ENCODE data around the gene WNT4. TPM values are rescaled to one million over a fixed set of nuclear protein-coding genes. Genes with fewer than 3 reads are reported as not detected.
A peak's percentile ranks its signal among the peaks of the same experiment; 100 is the strongest.

Gene WNT4
- total RNA-seq, 1 experiment from 2014 or later: 0.70 TPM

- no peak for ATAC-seq
These were observed 22.5 kb downstream of the WNT4 start for GRCh38 chr1:22120469-22120790.

DNA sequence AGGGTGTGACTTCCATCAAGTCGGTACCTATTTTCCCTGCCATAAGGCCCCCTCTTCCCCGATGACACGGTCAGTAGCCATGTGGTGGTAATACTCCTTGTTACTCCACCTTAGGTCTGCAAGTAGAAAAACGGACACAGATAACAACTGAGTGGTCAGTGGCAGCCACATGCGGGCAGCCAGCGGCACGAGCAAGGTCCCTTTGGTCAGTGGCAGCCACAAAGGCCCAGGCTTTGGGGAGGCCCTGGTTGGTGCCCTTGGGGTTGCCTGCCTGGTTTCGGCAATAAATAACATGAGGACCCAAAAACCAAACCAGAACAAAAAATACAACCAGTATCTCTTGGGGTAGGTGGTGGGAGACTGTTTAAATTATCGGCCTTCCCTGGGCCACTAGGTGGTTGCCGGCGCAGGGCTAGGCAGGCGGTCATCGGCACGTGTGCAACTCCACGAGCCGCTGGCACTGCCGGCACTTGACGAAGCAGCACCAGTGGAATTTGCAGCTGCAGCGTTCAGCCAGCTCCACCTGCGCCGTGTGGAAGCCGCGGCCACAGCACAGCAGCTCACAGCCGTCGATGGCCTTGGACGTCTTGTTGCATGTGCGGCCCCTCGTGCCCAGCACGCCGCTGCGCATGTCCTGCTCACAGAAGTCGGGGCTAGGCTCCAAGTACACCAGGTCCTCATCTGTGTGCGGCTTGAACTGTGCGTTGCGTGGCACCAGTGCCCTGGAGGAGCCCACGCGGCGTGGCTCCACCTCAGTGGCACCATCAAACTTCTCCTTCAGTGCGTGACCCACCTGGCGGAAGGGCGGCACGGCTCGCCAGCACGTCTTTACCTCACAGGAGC, 23.1 kb downstream of the WNT4 start:
- TF ChIP-seq GABPB1 (CRISPR knock-in tag; IDR thresholded peaks at IDR 0.05) (no peak), TCF7 (CRISPR knock-in tag; IDR thresholded peaks at IDR 0.05; ENCODE audit: low read depth) (no peak), MXD4 (CRISPR knock-in tag; IDR thresholded peaks at IDR 0.05; ENCODE audit: borderline replicate concordance) (no peak), NFE2L1 (CRISPR knock-in tag; IDR thresholded peaks at IDR 0.05) (no peak), ZNF532 (CRISPR knock-in tag; IDR thresholded peaks at IDR 0.05; ENCODE audit: borderline replicate concordance) (no peak)
- TF ChIP-seq, protein P1, sequence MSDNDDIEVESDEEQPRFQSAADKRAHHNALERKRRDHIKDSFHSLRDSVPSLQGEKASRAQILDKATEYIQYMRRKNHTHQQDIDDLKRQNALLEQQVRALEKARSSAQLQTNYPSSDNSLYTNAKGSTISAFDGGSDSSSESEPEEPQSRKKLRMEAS (CRISPR knock-in tag; IDR thresholded peaks at IDR 0.05): no peak
- TF ChIP-seq, protein P2, sequence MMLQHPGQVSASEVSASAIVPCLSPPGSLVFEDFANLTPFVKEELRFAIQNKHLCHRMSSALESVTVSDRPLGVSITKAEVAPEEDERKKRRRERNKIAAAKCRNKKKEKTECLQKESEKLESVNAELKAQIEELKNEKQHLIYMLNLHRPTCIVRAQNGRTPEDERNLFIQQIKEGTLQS (CRISPR knock-in tag; conservative IDR thresholded peaks at IDR 0.05): no peak
- Mint-ChIP-seq H3K4me3 (no peak overlapping the region), H3K27ac (peak overlapping the region; percentile 80), H3K4me1 (peaks cover 37% of the 10 kb centered on the region), H3K9me3 (no peaks in the 10 kb centered on the region), H3K36me3 (no peaks in the 10 kb centered on the region), H3K27me3 (ENCODE audit: low read depth) (no peaks in the 10 kb centered on the region)
- CTCF ChIA-PET: interaction anchor here (3.3 kb wide), 1 partner anchor 14 kb away, joined by 16 read pairs; no protein-coding TSS in a partner anchor
- no peak for ATAC-seq
- no peak for DNase-seq (ENCODE audit: low spot score)
- POLR2A ChIA-PET: no interaction called here

More at GRCh38 chr1:22120469-22120790, 22.5 kb downstream of the WNT4 start:
- no peaks in the 10 kb centered on the region for H3K36me3 Mint-ChIP-seq
- DNase-seq (ENCODE audit: low spot score): no peak
- H3K9me3 Mint-ChIP-seq: no peaks in the 10 kb centered on the region
- POLR2A ChIA-PET: interaction anchor here (0.6 kb wide), 1 partner anchor 125 kb away, joined by 5 read pairs; no protein-coding TSS in a partner anchor
- CTCF ChIA-PET: interaction anchor here (3.3 kb wide), 1 partner anchor 15 kb away, joined by 16 read pairs; no protein-coding TSS in a partner anchor
- no peak overlapping the region for H3K4me3 Mint-ChIP-seq
- TF ChIP-seq ZNF425 (CRISPR knock-in tag; conservative IDR thresholded peaks at IDR 0.05) (no peak), ATF2 (CRISPR knock-in tag; IDR thresholded peaks at IDR 0.05; ENCODE audit: borderline replicate concordance, low read depth) (no peak)
- TF ChIP-seq, protein P3, sequence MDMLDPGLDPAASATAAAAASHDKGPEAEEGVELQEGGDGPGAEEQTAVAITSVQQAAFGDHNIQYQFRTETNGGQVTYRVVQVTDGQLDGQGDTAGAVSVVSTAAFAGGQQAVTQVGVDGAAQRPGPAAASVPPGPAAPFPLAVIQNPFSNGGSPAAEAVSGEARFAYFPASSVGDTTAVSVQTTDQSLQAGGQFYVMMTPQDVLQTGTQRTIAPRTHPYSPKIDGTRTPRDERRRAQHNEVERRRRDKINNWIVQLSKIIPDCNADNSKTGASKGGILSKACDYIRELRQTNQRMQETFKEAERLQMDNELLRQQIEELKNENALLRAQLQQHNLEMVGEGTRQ (CRISPR knock-in tag; IDR thresholded peaks at IDR 0.05): no peak
- TF ChIP-seq, protein P4, sequence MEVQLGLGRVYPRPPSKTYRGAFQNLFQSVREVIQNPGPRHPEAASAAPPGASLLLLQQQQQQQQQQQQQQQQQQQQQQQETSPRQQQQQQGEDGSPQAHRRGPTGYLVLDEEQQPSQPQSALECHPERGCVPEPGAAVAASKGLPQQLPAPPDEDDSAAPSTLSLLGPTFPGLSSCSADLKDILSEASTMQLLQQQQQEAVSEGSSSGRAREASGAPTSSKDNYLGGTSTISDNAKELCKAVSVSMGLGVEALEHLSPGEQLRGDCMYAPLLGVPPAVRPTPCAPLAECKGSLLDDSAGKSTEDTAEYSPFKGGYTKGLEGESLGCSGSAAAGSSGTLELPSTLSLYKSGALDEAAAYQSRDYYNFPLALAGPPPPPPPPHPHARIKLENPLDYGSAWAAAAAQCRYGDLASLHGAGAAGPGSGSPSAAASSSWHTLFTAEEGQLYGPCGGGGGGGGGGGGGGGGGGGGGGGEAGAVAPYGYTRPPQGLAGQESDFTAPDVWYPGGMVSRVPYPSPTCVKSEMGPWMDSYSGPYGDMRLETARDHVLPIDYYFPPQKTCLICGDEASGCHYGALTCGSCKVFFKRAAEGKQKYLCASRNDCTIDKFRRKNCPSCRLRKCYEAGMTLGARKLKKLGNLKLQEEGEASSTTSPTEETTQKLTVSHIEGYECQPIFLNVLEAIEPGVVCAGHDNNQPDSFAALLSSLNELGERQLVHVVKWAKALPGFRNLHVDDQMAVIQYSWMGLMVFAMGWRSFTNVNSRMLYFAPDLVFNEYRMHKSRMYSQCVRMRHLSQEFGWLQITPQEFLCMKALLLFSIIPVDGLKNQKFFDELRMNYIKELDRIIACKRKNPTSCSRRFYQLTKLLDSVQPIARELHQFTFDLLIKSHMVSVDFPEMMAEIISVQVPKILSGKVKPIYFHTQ (CRISPR knock-in tag; IDR thresholded peaks at IDR 0.05): no peak
- no peak overlapping the region; the same call in 1 of the 2 replicates for H3K27ac Mint-ChIP-seq
- peaks cover 32% of the 10 kb centered on the region for H3K4me1 Mint-ChIP-seq
- H3K27me3 Mint-ChIP-seq (ENCODE audit: low read depth): no peaks in the 10 kb centered on the region

Data from WTC11 (cell line).